HK-2 (cell line): Measurements from ENCODE around the gene MAP2K5.

ENCODE experiments used
- DNase-seq: peaks from one replicate; pipeline ENCODE4 v3.0.0-alpha.2; 2018; ENCODE audit not compliant: unreplicated experiment

Gene MAP2K5

DNA sequence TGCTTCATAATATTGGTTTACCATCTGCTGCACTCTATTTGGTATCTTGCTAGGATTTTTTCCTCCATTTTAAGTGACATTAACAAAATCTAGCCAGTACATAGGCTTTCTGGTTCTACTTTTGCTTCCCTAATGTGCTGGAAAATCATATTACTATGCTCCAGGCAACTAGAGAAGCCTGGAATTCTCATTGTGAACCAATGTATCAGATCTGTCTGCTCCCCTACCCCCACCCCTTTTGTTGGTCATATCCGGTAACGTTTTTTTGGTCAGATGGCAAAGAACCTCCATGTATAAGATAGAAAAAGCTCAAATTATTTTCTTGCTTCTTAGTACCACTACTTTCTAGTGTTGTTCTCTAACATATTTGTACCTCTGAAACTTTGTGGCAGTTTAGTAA lies 17.1 kb downstream of the MAP2K5 start:
- no peak for DNase-seq

DNA sequence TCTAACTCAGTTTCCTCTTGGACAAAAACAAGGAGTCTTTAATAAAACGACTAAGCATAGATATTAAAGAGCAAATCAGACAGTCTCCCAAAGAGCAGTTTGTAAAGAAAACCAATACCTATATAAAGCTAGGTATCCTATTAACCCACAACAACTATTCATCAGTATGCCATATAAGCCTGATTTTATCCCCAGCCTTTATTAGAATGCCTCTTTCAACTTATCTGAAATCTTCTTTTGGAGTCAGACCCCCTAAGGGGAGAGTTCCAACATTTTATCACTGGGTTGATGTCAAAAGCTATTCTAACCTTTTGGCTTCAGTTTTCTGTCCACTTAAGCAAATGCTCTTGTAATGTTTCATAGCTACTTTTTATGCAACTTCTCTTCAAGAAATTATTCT lies 17.8 kb downstream of the MAP2K5 start:
- no peak for DNase-seq

DNA sequence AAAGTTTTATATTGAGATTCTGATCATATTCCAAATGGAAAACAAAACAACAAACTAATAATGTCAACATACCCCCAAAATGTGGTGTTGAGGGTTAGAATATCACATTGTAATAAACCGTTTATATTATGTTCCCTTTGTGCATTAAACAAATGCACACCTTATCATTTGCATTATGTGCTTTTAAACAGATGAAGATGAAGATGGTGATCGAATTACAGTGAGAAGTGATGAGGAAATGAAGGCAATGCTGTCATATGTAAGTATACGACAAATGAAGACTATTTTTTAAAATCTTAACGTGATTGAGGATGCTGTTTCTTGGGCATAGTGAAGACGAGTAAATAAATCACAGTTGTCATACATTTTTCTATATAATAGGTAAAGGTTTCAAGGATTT lies 20.6 kb downstream of the MAP2K5 start:
- no peak for DNase-seq

DNA sequence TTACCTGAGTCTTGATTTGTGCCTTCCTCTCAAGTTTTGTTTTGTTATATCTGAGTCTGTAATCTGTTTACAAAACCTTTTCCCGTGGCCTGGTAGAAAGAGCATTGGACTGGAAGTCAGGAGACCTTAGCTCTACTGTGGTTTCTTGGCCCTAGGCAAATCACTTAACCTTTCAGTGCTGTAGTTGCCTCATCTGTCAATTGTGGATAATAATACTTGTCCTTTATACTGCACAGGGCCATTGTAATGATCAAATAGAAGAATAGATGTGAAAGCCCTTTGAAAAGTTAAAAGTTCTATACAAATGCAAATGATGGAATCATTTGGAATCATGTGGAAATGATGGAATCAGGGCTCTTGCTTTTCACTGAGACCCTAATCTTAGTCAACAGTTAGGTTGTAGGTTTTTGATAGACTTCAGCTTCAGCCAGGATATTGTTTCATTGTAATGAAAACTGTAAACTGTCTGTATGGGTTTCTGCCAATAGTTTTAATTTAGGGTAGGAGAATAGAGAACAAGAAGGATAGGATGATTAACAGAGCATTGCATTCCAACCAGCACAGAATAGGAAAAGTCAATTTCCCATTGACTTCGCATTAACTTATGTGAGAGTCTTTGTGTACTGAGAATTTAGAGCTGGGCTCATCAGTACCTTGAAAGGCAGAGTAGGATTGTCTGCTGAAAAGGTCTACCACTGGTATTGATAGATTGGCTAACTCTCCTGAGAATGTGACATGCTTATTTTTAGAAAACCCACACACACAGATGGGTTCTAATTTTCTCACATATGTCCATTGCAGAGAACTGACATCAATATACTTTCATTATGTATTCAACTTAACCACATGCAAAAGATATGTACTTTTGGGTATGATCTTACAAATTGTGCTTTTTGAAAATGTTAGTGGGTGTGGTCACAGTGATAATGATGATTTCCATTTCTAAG lies 21.8 kb downstream of the MAP2K5 start:
- no peak for DNase-seq

DNA sequence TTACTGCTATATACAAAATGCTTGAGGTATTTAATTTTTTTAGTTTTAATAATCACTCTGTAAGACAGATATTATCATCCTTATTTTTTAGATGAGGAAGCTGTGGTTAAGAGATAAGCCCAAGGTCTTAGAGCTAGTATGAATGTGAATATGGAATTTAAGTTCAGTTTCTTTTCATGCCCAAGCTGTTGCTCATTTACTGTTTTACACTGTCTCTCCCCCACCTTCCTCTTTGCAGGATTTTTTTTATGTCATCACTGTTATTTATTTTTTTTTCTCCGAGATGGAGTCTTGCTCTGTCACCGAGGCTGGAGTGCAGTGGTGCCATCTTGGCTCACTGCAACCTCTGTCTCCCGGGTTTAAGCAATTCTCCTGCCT lies 22.5 kb downstream of the MAP2K5 start:
- DNase-seq: no peak

DNA sequence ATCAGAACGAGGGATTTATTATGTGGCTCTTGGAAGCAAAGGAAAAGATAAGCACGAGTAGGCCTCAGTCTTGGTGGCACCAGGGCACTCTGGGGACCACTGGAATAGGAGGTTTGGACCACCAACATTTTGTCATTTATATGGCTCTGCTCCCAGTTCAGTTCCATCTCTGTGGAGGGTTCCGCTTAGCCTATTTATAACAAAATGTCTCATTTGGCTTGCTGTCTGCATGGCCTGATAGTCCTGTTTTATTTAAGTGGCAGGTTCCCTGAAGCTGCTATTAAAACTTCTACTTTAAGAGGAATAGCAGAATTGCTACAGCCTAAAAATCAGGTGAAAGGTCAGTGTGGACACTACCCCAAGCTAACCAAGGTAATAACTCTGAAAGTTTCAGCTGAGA lies 27.2 kb downstream of the MAP2K5 start:
- DNase-seq: no peak

DNA sequence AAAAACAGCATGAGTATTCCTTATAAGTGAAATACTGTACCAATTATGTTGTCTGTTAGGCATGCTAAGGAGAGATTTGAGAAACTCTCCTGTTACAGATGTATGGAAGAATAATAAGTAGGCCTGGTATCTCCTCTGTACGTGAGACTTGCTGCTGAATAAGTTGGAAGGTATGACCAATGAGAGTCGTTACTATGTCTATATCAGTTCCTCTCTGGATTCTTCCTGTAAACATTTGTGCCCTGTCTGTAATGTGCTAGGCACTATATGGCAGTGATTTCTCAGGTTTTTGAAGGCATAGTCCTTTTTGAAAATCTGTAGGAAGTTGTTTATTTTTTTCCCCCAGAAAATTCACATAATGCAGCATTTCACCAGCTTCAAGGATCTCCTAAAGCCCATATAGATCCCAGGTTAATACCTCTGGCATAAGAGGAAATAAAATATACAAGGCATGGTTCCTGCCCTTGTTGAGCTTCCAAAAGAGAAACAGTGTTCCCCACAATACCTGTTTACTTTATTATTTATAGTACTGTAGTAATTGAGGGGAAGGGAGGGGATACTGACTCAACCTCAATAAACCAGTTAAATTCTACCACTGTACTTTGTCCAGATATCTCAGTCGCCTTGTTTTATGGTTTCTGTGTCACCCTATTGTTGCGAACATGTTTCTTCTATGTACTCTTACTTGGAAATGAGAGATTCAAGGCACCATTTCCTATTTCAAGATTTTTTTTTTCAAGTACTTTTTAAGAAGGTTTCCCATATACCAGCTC lies 28.6 kb downstream of the MAP2K5 start:
- DNase-seq: no peak

DNA sequence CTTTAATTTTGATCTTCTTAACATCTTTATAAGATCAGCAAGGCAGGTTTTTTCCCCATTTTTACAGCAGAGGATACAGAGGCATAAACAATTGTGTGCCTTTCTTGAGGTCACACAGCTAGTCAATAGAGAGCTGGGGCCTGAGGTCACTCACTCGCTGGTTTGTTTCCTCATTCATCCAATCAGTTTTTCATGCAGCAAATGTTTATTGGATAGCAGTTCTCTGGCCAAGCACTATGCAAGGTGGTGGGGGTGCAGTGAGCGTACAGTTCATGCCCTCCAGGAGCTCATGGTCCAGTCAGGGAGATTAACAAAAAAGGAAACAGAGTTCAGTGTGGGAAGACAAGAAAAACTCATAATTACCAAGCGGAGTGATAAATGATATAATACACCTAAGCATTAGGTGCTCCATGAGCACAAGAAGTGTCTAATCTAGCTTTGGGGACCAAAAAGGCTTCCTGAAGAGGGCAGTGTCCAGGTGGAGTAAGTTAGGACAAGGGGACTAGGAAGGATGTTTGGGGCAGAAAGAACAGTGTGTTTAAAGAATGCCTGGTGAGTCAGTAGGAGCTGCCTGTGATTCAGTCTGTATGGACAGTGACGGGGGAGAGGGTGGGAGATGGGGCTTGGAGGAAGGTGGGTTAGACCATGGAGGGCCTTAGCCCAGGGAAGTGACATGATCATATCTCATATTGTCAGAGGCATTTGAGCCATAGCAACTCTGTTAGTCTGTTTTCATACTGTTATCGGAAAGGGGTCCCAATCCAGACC lies 29.3 kb downstream of the MAP2K5 start:
- DNase-seq: no peak

DNA sequence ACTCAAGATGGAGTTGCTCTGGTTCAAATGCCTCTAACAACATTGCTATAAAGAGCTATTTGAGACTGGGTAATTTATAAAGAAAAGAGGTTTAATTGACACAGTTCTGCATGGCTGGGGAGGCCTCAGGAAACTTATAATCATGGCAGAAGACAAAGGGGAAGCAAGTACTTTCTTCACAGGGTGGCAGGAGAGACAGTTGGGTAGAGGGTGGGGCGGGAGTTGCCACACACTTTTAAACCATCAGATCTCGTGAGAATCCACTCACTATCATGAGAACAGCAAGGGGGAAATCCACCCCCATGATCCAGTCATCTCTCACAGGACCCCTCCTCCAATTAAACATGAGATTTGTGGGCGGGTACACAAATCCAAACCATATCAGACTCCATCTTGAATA lies 30.7 kb downstream of the MAP2K5 start:
- no peak for DNase-seq

DNA sequence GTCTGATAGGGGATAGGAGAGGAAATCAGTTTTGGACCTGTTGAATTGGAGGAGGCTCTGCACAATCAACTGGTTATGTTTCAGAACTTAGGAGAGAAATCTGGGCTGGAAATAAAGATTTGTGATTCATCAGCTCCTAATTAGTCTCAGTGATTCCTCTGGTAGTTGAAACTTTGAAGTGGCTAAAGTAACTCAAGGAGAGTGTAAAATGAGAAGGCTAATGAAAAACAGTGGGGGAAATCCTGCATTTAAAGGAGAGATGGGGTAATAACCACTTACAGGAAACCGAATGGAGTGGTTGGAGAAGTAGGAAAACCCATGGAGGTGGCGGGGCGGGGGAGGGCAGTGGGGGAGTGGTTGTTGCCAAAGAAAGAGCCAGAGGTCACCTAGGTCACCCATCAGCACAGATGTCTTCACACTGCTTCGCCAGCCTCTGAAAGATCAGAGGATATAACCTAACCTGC lies 32.6 kb downstream of the MAP2K5 start:
- DNase-seq: no peak

DNA sequence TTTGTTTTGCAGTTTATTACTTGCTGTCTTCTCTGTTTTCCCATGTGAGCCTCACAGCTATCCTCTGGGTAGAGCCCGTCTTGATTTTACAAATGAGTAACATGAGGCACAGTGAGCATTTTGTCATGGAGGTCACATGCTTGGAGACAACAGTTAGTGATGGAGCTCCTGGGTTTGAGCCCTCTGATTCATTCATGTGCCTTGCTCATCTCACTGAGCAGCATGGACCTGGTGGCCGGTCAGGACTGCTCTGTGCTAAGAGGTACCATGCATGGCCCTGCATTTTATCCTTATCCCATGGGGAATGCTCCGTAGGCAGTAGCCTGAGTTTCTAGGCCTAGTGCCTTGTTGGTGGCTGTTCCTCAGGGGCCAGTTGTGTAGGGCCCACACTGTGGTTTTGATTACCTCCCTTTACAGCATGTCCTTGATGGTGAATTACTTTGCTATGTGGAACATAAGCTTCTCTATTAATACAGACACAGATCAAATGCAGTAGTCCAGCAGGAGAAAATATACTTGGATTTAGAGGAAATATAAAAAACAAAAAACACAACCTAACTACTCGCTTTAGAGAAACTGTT lies 35.6 kb downstream of the MAP2K5 start:
- DNase-seq: no peak

DNA sequence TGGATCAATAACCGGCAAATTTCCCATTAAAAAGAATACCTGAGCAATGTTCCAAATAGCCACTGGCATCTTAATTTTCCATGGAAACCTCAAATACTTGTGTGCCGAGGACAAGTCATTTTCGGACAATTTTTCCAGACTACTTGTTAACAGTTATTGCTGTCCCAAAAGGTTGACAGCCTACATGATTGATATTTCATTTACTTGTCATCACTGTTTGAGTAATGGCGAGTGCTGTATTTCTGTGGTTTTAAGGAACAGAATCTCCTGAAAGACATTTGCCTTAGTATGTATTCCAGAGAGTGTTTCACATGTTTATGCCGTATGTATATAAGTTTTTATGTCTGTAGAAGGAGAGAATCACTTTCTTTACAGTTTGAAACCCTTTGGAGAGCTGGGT lies 36.7 kb downstream of the MAP2K5 start:
- DNase-seq: no peak

DNA sequence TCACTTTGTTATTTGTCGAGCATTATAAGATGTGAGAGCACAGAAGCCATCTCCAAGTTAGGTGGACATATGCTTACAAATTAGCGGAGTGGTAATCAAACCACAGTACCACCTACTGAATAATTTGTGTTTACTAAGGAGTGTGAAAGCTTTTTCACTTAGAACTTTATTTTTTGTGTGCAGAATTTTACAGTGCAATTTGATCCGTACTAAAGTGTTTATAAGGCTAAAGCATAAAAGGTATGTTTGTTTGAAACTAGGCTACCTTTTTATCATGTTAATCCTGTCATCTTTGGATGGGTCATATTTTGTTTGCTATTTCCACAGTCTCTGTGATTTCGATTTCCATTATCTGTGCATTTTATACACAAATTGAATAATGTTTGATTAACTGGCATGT lies 37.5 kb downstream of the MAP2K5 start:
- no peak for DNase-seq

DNA sequence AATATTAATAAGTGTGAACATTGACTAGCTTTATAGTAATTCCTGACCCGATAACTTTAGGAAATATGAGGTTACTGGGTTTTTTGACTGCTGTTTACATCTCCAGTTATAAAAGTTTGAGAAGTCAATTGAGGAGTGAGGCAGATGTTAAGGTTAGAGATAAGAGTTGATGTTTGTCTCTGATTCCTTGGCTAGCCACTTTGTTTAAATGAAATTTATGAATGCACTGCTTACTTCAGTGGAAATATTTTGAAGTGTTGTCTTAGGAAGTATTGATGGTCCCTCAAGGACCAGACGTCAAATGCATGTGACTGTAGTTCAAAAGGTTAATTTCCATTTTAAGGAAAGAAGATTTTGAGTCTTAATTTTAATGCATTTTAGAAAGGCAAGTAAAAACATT lies 41.7 kb downstream of the MAP2K5 start:
- no peak for DNase-seq

DNA sequence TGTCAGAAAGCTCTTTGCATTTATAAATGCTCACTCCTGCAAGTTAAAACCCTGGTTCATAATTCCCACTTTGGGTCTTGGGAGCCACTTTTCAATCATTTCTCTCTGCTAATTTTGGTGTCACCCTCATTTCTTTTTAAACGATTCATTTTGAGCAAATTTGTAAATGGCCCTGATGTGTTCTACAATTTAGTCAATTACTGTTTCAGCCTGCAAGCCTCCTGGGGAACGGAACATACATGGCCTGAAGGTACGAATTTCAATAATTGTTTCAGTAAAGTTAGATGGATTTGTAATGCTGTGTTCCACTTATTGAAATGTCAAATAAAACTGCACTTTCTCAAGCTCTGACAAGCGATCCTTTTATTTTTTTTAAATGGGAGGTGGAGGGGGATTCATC lies 43.2 kb downstream of the MAP2K5 start:
- no peak for DNase-seq

DNA sequence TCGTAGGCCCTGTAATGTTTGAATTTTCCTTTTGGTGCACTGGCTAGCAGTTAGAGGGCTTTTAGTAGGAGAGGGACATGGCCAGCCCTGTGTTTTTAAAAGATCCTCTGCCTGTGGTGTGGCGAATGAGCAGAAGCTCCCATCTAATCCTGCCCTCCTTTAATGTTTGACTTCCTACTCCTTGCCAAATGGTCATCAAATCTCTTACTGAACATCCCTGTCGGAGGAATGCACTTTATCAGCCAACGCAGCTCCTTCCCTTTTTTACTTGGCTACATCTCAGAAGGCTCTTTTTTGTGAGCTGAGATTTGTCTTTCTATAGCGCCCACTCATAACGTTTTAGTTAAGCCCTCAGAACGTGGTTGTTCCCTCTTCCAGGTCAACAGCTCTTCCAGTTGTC lies 44.8 kb downstream of the MAP2K5 start:
- DNase-seq: no peak

DNA sequence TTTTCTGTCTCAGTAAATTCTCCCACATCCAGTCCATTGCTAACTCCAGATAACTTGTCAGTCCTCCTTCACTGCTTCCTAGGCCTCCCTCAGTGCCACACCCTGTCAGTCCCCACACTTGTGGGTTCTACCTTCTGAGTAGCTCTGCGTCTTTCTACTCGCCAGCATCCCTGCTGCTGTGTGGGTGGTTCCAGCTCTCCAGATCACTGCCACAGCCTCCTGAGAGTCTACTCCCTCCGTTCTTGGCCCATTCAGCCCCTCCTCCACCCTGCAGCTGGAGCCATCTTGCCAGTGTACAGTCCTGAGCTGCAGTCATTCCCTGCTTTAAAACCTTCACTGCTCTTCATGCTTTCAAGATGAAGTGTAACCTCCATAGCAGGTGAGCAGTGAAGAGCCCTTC lies 45.3 kb downstream of the MAP2K5 start:
- no peak for DNase-seq

DNA sequence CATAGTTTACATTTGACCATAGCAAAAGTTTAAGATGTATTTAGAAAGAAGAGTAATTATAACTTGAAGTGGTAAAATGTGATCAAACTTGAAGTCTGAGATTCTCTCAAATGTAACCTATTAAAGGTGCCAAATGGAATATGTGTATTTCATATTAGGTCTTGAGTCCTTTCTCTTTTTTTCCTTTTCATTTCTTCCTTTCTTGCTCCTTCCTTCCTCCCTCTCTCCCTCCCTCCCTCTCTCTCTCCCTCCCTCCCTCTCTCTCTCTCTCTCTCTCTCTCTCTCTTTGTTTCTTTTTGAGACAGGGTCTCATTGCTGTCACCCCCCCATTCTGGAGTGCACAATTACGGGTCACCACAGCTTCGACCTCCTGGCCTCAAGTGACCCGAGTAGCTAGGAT lies 47.7 kb downstream of the MAP2K5 start:
- no peak for DNase-seq

DNA sequence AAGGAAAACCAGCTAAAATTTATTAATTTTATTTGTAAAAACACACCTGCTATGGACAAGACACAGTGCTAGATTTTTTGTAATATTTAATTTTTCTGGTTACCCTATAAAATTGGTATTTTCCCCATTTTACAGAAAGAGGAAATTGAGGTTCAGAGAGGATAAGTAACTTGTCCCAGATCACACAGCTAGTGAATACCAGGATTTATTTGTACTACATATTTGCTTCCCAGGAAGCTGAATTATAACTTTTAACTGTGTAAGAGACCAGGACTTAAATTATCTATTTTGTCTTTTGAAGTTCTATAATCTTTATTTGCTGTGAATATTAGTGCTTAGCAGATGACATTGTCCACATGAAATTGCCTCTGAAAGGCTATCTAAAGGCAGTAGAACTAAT lies 49.7 kb downstream of the MAP2K5 start:
- DNase-seq: no peak

DNA sequence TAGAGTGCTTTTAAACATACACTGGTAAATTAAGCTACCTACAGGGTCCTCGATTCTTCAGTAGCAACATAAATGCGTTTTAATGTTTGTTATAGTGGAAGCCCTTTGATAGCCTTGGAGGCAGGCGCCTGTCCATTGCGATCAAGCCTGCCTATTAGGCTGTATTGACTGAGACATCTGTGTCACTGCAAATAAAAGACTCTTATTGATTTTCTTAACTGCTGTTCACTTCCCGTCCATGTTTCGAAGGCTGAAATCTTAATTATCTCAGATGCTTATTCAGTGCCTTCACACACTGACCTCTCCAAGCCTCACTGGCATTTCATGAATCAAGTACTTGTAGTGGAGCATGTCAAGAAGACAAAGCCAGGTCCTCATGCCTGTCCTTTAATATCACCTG lies 51.1 kb downstream of the MAP2K5 start:
- no peak for DNase-seq

DNA sequence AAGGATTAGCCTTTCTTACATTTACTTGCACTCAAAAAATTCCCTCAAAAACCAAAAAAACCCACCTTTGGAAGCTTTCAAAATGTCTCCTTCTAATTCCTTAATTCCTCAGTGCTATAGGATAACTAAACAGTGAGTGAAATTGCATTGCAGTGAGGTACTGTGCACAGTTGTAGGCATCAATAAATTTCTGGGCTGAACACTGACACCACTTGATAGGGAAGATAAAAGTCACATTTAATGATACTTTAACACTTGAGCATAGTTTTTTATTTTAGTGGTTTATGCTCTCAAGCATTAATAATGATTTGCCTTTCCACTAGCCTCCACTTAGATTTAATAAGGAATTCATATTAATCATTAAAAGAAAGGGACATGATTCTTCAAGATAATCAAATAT lies 52.3 kb downstream of the MAP2K5 start:
- no peak for DNase-seq

DNA sequence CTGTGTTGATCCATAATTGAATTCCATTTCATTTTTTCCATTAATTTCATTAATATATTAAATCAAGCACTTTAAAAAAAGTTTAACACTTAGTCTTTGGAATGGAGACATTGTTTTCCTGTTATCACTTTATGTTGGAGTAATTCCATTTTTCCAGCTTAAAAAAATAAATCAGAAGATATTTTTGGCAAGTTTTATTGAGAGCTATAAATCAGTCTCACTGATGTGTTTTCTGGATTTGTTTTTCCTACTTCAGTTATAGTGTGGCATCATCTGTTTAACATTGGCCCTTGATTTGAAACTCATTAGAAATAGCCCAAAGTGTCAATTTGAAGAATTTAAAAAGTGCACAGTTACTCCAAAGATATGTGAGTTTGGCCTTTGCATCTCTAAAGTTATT lies 53.1 kb downstream of the MAP2K5 start:
- no peak for DNase-seq
